Measurements from ENCODE around the gene BCL11A. TPM values are rescaled to one million over a fixed set of nuclear protein-coding genes. Genes with fewer than 3 reads are reported as not detected.

The BCL11A gene
- total and polyA plus RNA-seq, 2 of the 13 experiments (the other 11 are each of a cell fraction or from before 2014, with no cell fraction given): not detected

DNA sequence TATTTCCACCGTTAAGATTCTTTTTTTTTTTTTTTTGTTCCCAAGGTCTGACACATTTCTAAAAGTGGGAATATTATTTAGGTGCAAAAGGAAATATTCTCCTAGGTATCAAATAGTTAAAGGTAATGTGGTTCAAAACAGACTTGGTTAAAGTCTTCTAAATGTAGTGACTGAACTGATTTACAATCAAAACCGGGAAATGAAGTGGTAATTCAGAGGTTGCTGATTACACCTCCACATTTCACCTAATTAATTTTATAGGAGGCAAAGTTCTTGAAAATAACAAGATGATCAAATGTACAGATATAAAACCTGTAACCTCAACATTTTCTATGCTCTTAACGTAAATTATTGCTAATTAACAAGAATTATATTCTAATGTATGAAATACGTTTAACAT lies 5.1 kb downstream of the BCL11A start (continued):
- no peak for TF ChIP-seq NFE2L1 (CRISPR knock-in tag; IDR thresholded peaks at IDR 0.05; ENCODE audit: borderline replicate concordance)
- TF ChIP-seq GTF2F1 (IDR thresholded peaks at IDR 0.05; ENCODE audit: low read length): no peak
- no peak for TF ChIP-seq ZNF160 (CRISPR knock-in tag; IDR thresholded peaks at IDR 0.05)
- TF ChIP-seq, protein P1, sequence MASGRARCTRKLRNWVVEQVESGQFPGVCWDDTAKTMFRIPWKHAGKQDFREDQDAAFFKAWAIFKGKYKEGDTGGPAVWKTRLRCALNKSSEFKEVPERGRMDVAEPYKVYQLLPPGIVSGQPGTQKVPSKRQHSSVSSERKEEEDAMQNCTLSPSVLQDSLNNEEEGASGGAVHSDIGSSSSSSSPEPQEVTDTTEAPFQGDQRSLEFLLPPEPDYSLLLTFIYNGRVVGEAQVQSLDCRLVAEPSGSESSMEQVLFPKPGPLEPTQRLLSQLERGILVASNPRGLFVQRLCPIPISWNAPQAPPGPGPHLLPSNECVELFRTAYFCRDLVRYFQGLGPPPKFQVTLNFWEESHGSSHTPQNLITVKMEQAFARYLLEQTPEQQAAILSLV (CRISPR knock-in tag; IDR thresholded peaks at IDR 0.05; ENCODE audit: borderline replicate concordance): no peak
- no peak for TF ChIP-seq ONECUT2 (CRISPR knock-in tag; IDR thresholded peaks at IDR 0.05)
- no peak for TF ChIP-seq ZNF484 (CRISPR knock-in tag; IDR thresholded peaks at IDR 0.05; ENCODE audit: borderline replicate concordance, low read depth)
- TF ChIP-seq, protein P2, sequence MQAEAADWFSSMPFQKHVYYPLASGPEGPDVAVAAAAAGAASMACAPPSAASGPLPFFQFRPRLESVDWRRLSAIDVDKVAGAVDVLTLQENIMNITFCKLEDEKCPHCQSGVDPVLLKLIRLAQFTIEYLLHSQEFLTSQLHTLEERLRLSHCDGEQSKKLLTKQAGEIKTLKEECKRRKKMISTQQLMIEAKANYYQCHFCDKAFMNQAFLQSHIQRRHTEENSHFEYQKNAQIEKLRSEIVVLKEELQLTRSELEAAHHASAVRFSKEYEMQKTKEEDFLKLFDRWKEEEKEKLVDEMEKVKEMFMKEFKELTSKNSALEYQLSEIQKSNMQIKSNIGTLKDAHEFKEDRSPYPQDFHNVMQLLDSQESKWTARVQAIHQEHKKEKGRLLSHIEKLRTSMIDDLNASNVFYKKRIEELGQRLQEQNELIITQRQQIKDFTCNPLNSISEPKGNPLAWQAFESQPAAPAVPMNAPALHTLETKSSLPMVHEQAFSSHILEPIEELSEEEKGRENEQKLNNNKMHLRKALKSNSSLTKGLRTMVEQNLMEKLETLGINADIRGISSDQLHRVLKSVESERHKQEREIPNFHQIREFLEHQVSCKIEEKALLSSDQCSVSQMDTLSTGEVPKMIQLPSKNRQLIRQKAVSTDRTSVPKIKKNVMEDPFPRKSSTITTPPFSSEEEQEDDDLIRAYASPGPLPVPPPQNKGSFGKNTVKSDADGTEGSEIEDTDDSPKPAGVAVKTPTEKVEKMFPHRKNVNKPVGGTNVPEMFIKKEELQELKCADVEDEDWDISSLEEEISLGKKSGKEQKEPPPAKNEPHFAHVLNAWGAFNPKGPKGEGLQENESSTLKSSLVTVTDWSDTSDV (CRISPR knock-in tag; IDR thresholded peaks at IDR 0.05): no peak
- TF ChIP-seq, protein P3, sequence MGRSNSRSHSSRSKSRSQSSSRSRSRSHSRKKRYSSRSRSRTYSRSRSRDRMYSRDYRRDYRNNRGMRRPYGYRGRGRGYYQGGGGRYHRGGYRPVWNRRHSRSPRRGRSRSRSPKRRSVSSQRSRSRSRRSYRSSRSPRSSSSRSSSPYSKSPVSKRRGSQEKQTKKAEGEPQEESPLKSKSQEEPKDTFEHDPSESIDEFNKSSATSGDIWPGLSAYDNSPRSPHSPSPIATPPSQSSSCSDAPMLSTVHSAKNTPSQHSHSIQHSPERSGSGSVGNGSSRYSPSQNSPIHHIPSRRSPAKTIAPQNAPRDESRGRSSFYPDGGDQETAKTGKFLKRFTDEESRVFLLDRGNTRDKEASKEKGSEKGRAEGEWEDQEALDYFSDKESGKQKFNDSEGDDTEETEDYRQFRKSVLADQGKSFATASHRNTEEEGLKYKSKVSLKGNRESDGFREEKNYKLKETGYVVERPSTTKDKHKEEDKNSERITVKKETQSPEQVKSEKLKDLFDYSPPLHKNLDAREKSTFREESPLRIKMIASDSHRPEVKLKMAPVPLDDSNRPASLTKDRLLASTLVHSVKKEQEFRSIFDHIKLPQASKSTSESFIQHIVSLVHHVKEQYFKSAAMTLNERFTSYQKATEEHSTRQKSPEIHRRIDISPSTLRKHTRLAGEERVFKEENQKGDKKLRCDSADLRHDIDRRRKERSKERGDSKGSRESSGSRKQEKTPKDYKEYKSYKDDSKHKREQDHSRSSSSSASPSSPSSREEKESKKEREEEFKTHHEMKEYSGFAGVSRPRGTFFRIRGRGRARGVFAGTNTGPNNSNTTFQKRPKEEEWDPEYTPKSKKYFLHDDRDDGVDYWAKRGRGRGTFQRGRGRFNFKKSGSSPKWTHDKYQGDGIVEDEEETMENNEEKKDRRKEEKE (IDR thresholded peaks at IDR 0.05): no peak
- TF ChIP-seq, protein P4, sequence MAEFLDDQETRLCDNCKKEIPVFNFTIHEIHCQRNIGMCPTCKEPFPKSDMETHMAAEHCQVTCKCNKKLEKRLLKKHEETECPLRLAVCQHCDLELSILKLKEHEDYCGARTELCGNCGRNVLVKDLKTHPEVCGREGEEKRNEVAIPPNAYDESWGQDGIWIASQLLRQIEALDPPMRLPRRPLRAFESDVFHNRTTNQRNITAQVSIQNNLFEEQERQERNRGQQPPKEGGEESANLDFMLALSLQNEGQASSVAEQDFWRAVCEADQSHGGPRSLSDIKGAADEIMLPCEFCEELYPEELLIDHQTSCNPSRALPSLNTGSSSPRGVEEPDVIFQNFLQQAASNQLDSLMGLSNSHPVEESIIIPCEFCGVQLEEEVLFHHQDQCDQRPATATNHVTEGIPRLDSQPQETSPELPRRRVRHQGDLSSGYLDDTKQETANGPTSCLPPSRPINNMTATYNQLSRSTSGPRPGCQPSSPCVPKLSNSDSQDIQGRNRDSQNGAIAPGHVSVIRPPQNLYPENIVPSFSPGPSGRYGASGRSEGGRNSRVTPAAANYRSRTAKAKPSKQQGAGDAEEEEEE (CRISPR knock-in tag; IDR thresholded peaks at IDR 0.05; ENCODE audit: borderline replicate concordance): no peak
- no peak for TF ChIP-seq ZMYM4 (CRISPR knock-in tag; IDR thresholded peaks at IDR 0.05)
- no peak for TF ChIP-seq ZNF501 (CRISPR knock-in tag; IDR thresholded peaks at IDR 0.05)
- TF ChIP-seq MED8 (CRISPR knock-in tag; IDR thresholded peaks at IDR 0.05; ENCODE audit: insufficient replicate concordance): no peak
- no peak for TF ChIP-seq IKZF4 (CRISPR knock-in tag; IDR thresholded peaks at IDR 0.05; ENCODE audit: borderline replicate concordance, low read depth, not compliant biosample characterization)

All from HepG2 (cell line).